ENCODE data around the gene IRF2BP2. TPM values are rescaled to one million over a fixed set of nuclear protein-coding genes. Genes with fewer than 3 reads are reported as not detected.

The IRF2BP2 gene
- polyA plus RNA-seq, 2 of the 4 experiments (the other 2 are of a cell fraction): 38.2 to 53.5 TPM

- ChIA-PET CTCF (interaction anchor here (1.0 to 2.3 kb wide), 3 partner anchors 9 to 57 kb away, joined by 3 to 7 read pairs (median 6); no protein-coding TSS in a partner anchor), POLR2A (no interaction called here)
- Histone ChIP-seq H3K4me3 (no peak overlapping the region), H3K4me2 (no peak overlapping the region), H3K4me1 (no peaks in the 10 kb centered on the region), H3K9me3 (no peaks in the 10 kb centered on the region), H3K27ac (no peak overlapping the region)
- TF ChIP-seq BCL3 (IDR thresholded peaks at IDR 0.05) (no peak), CTCF (IDR thresholded peaks at IDR 0.05) (no peak), TP53 (CRISPR knock-in tag; IDR thresholded peaks at IDR 0.05) (no peak)
- no peak for FAIRE-seq
- DNase-seq (ENCODE audit: low read depth in 1 of 2, low spot score in 1 of 2): no peak
- 87% methylated on average over 4 of the region's 4 CpGs for WGBS (ENCODE audit: missing lambda C conversion rate)
- no peak for ATAC-seq
Measured at GRCh38 chr1:234556245-234556943, 53.6 kb downstream of the IRF2BP2 start.

GRCh38 chr1:234555390-234556024 lies 54.5 kb downstream of the IRF2BP2 start:
- Histone ChIP-seq H3K4me2 (no peak overlapping the region), H3K4me1 (no peaks in the 10 kb centered on the region), H3K4me3 (no peak overlapping the region), H3K9me3 (no peaks in the 10 kb centered on the region), H3K27ac (no peak overlapping the region)
- TF ChIP-seq ELK1 (IDR thresholded peaks at IDR 0.05; ENCODE audit: low read depth, low read length) (no peak), MAZ (IDR thresholded peaks at IDR 0.05; ENCODE audit: borderline replicate concordance, low read depth, low read length) (no peak), CBX2 (IDR thresholded peaks at IDR 0.05; ENCODE audit: borderline replicate concordance, low read depth) (no peak), CTCF (IDR thresholded peaks at IDR 0.05) (no peak), SMC3 (IDR thresholded peaks at IDR 0.05) (no peak), RARB (CRISPR knock-in tag; IDR thresholded peaks at IDR 0.05) (no peak), BHLHE40 (IDR thresholded peaks at IDR 0.05; ENCODE audit: low read depth, low read length) (no peak), USF2 (IDR thresholded peaks at IDR 0.05) (no peak), EHMT2 (IDR thresholded peaks at IDR 0.05; ENCODE audit: low read depth) (no peak), RNF2 (IDR thresholded peaks at IDR 0.05; ENCODE audit: borderline replicate concordance, low read depth) (no peak), NFE2L2 (conservative IDR thresholded peaks at IDR 0.05; ENCODE audit: low read length) (no peak), ESRRA (IDR thresholded peaks at IDR 0.05; ENCODE audit: borderline replicate concordance, low read length) (no peak), PBX3 (IDR thresholded peaks at IDR 0.05) (no peak), CHD2 (IDR thresholded peaks at IDR 0.05; ENCODE audit: low read length, partially characterized antibody) (no peak), PHF8 (IDR thresholded peaks at IDR 0.05; ENCODE audit: borderline replicate concordance, low read depth) (no peak), NPAS2 (CRISPR knock-in tag; IDR thresholded peaks at IDR 0.05; ENCODE audit: borderline replicate concordance) (no peak), HEYL (CRISPR knock-in tag; IDR thresholded peaks at IDR 0.05) (no peak), MAFK (IDR thresholded peaks at IDR 0.05; ENCODE audit: partially characterized antibody) (no peak), ZNF302 (CRISPR knock-in tag; IDR thresholded peaks at IDR 0.05) (no peak), CEBPB (IDR thresholded peaks at IDR 0.05) (no peak)
- ChIA-PET POLR2A (no interaction called here), CTCF (interaction anchor here (1.0 to 2.3 kb wide), 3 partner anchors 8 to 56 kb away, joined by 3 to 7 read pairs (median 6); no protein-coding TSS in a partner anchor)
- FAIRE-seq (no peak), DNase-seq (ENCODE audit: low read depth in 1 of 2, low spot score in 1 of 2) (no peak), ATAC-seq (no peak)
- 89% methylated on average over 10 of the region's 10 CpGs for WGBS (ENCODE audit: missing lambda C conversion rate)

Data from A549 (cell line).